Esophagus muscularis mucosa (tissue), 4 donors: ENCODE measurements around the gene EBF3. TPM values are rescaled to one million over a fixed set of nuclear protein-coding genes. Genes with fewer than 3 reads are reported as not detected.

ENCODE experiments used
- DNase-seq: peaks from one replicate; pipeline ENCODE4 v3.0.0-alpha.2; 2017; ENCODE audit errors: extremely low spot score
- H3K27ac ChIP-seq, 4 donors: fragments of 200-600 bp; sonication (generic); replicated peaks in 1 of 4; 1 replicate in 3 of 4; 2 replicates in 1 of 4; pipeline ENCODE4 v1.5.1; 2016 to 2019; ENCODE audit warnings: mild to moderate bottlenecking in 1 of 4
- H3K27me3 ChIP-seq, 4 donors: fragments of 200-600 bp; sonication (generic); one replicate each; pipeline versions ENCODE4 v1.5.1 to v1.6.0; 2016 to 2019
- H3K36me3 ChIP-seq, 4 donors: fragments of 200-600 bp; sonication (generic); one replicate each; pipeline ENCODE4 v1.5.1; 2016 to 2019
- H3K4me1 ChIP-seq, 4 donors: fragments of 200-600 bp; sonication (generic); one replicate each; pipeline ENCODE4 v1.5.1; 2016 to 2019
- H3K4me3 ChIP-seq, 4 donors: fragments of 200-600 bp; sonication (generic); 1 replicate in 2 of 4; 2 replicates in 2 of 4; pipeline ENCODE4 v1.5.1; 2016 to 2019; ENCODE audit warnings: mild to moderate bottlenecking in 4 of 4, moderate library complexity in 1 of 4
- H3K9me3 ChIP-seq, 4 donors: fragments of 200-600 bp; sonication (generic); 1 replicate in 3 of 4; 2 replicates in 1 of 4; pipeline ENCODE4 v1.5.1; 2016 to 2019
- CTCF ChIP-seq, 3 experiments: fragments of 200-600 bp in 2 of 3; fragments of 450-650 bp in 1 of 3; sonication (generic) in 2 of 3; IDR thresholded peaks; one replicate each; pipeline ENCODE4 v1.5.1; 2017 to 2019; ENCODE audit warnings: antibody characterized with exemption in 3 of 3, mild to moderate bottlenecking in 2 of 3, moderate library complexity in 1 of 3
- EP300 ChIP-seq: sonication (generic); formaldehyde crosslinking; IDR thresholded peaks from one replicate; pipeline ENCODE4 v1.6.1; 2017; ENCODE audit warnings: antibody characterized with exemption
- POLR2A ChIP-seq: fragments of 450-650 bp; IDR thresholded peaks from one replicate; pipeline ENCODE4 v1.6.1; 2017; ENCODE audit warnings: antibody characterized with exemption, moderate library complexity, mild to moderate bottlenecking, low read depth
- POLR2AphosphoS5 ChIP-seq, 2 donors: sonication (generic); formaldehyde crosslinking; IDR thresholded peaks; one replicate each; pipeline ENCODE4 v1.6.1; 2017; ENCODE audit warnings: antibody characterized with exemption in 2 of 2
- WGBS: methylation state at CpG from one replicate; pipeline ENCODE4 v1.1.5; 2018; 5-methylcytosine and 5-hydroxymethylcytosine counted together
- intact Hi-C: fragments of 100-400 bp; cut with DNase I; formaldehyde crosslinking; loops from one replicate; pipeline ENCODE4 v1.15.1; 2023
- total RNA-seq, 4 donors: library from RNA; depleted of rRNA; stranded (reverse); fragments of >200 nt; gene quantifications; one replicate each; pipeline versions ENCODE4 v1.1.0 to v1.2.1, GENCODE V29; 2016

The EBF3 gene
- total RNA-seq, 4 donors from 2014 or later = 2.9 to 7.3 (median 5.2) TPM

GRCh38 chr10:129887986-129888783 is 75.9 kb downstream of the EBF3 start:
- Histone ChIP-seq H3K4me1 (peaks cover 0 to 11% (median 1%) of the 10 kb centered on the region in 4 donors), H3K9me3 (no peaks in the 10 kb centered on the region), H3K27me3 (peaks cover 0 to 9% (median 0%) of the 10 kb centered on the region in 4 donors), H3K4me3 (no peak overlapping the region), H3K36me3 (no peaks in the 10 kb centered on the region), H3K27ac (no peak overlapping the region)
- TF ChIP-seq POLR2A (no peak), EP300 (no peak), CTCF (IDR thresholded peaks at IDR 0.05) (no peak), POLR2AphosphoS5 (IDR thresholded peaks at IDR 0.05) (no peak)
- intact Hi-C loops = loop anchor here (5.0 kb wide), 1 partner anchor 79 kb away; no protein-coding TSS in a partner anchor
- no peak for DNase-seq
- WGBS = 94% methylated on average over 35 of the region's 35 CpGs

- Histone ChIP-seq H3K4me1 (peaks cover 0 to 5% (median 1%) of the 10 kb centered on the region in 4 donors), H3K27me3 (peaks cover 0 to 6% (median 0%) of the 10 kb centered on the region in 4 donors), H3K36me3 (no peaks in the 10 kb centered on the region), H3K4me3 (no peak overlapping the region), H3K27ac (no peak overlapping the region), H3K9me3 (no peaks in the 10 kb centered on the region)
- 91% methylated on average over 8 of the region's 13 CpGs for WGBS
- DNase-seq = no peak
- TF ChIP-seq EP300 (no peak), POLR2AphosphoS5 (IDR thresholded peaks at IDR 0.05) (no peak), CTCF (IDR thresholded peaks at IDR 0.05) (no peak), POLR2A (no peak)
- intact Hi-C loops = loop anchor here (5.0 kb wide), 1 partner anchor 80 kb away; no protein-coding TSS in a partner anchor
These were observed 76.6 kb downstream of the EBF3 start for GRCh38 chr10:129887381-129887905.

- H3K4me1 ChIP-seq = peaks cover 0 to 3% (median 0%) of the 10 kb centered on the region in 4 donors
- DNase-seq = no peak
- no peaks in the 10 kb centered on the region for H3K36me3 ChIP-seq
- H3K9me3 ChIP-seq = no peaks in the 10 kb centered on the region
- TF ChIP-seq POLR2AphosphoS5 (IDR thresholded peaks at IDR 0.05) (no peak), CTCF (IDR thresholded peaks at IDR 0.05) (no peak), EP300 (no peak), POLR2A (no peak)
- intact Hi-C loops = loop anchor here (5.0 kb wide), 1 partner anchor 81 kb away; no protein-coding TSS in a partner anchor
- 77% methylated on average over 9 of the region's 9 CpGs for WGBS
- H3K4me3 ChIP-seq = no peak overlapping the region
- no peak overlapping the region for H3K27ac ChIP-seq
- H3K27me3 ChIP-seq = peaks cover 0 to 6% (median 0%) of the 10 kb centered on the region in 4 donors
These were observed 77.8 kb downstream of the EBF3 start for GRCh38 chr10:129886263-129886662.

- WGBS = 86% methylated on average over 8 of the region's 8 CpGs
- intact Hi-C loops = loop anchor here (5.0 kb wide), 1 partner anchor 82 kb away; no protein-coding TSS in a partner anchor
These were observed 78.5 kb downstream of the EBF3 start for GRCh38 chr10:129885526-129885925.

More at GRCh38 chr10:129885526-129885925, 78.5 kb downstream of the EBF3 start:
- TF ChIP-seq EP300 = no peak
- no peak for TF ChIP-seq POLR2A
- no peak for TF ChIP-seq POLR2AphosphoS5 (IDR thresholded peaks at IDR 0.05)
- TF ChIP-seq CTCF (IDR thresholded peaks at IDR 0.05) = no peak
- Histone ChIP-seq H3K27me3 (peaks cover 0 to 6% (median 0%) of the 10 kb centered on the region in 4 donors), H3K4me1 (peaks cover 0 to 3% (median 0%) of the 10 kb centered on the region in 4 donors), H3K9me3 (no peaks in the 10 kb centered on the region), H3K27ac (no peak overlapping the region), H3K4me3 (no peak overlapping the region), H3K36me3 (no peaks in the 10 kb centered on the region)
- DNase-seq = no peak
